Prostate gland (tissue), 2 donors: Measurements from ENCODE around the gene NEK9.

Source experiments
- CTCF ChIP-seq, 4 experiments: fragments of 200-600 bp in 2 of 4; fragments of 450-650 bp in 2 of 4; sonication (generic) in 2 of 4; IDR thresholded peaks; 1 replicate in 3 of 4; 2 replicates in 1 of 4; pipeline ENCODE4 v1.5.1; 2016 to 2019; ENCODE audit warnings: antibody characterized with exemption in 4 of 4, mild to moderate bottlenecking in 2 of 4, moderate library complexity in 2 of 4
- POLR2A ChIP-seq: fragments of 450-650 bp; IDR thresholded peaks from one replicate; pipeline ENCODE4 v1.6.1; 2016; ENCODE audit warnings: antibody characterized with exemption, mild to moderate bottlenecking

- TF ChIP-seq CTCF (IDR thresholded peaks at IDR 0.05) (no peak), POLR2A (no peak)
These were observed 29.3 kb upstream of the NEK9 start for GRCh38 chr14:75156111-75156510.
